Kidney (tissue), 14 donors: ENCODE results near the gene KCNJ14. TPM values are rescaled to one million over a fixed set of nuclear protein-coding genes. Genes with fewer than 3 reads are reported as not detected.

Experiments used
- DNase-seq, 5 donors: peaks; one replicate each; pipeline ENCODE4 v3.0.0-alpha.2; 2013 to 2020
- FAIRE-seq: peaks from 2 replicates; lab custom pipeline; 2012; peaks lifted over from hg19 to GRCh38; lab: Jason Lieb, UNC
- H3K27ac ChIP-seq, 2 donors: one replicate each; pipeline ENCODE4 v1.7.0; 2013; ENCODE audit warnings: low read depth in 2 of 2, low read length in 2 of 2, inconsistent platforms in 1 of 2
- H3K27me3 ChIP-seq: one replicate; pipeline ENCODE4 v1.7.1; 2013; ENCODE audit warnings: low read length, inconsistent platforms; ENCODE audit not compliant: control insufficient read depth, insufficient read depth
- H3K36me3 ChIP-seq, 3 donors: one replicate each; pipeline versions ENCODE4 v1.7.0 to v1.7.1; 2013; ENCODE audit warnings: low read length in 3 of 3, control low read depth in 1 of 3, inconsistent platforms in 1 of 3; ENCODE audit not compliant: insufficient read depth in 3 of 3, control insufficient read depth in 2 of 3
- H3K4me1 ChIP-seq, 3 donors: one replicate each; pipeline versions ENCODE4 v1.7.0 to v1.7.1; 2013; ENCODE audit warnings: low read length in 3 of 3, inconsistent platforms in 1 of 3, low read depth in 1 of 3; ENCODE audit not compliant: control insufficient read depth in 2 of 3, insufficient read depth in 2 of 3
- H3K4me3 ChIP-seq, 3 donors: one replicate each; pipeline versions ENCODE4 v1.7.0 to v1.8.1; 2013; ENCODE audit warnings: low read length in 3 of 3, control low read depth in 1 of 3, inconsistent platforms in 1 of 3
- H3K9ac ChIP-seq, 3 donors: one replicate each; pipeline versions ENCODE4 v1.7.0 to v1.7.1; 2013; ENCODE audit warnings: low read length in 3 of 3, control low read depth in 1 of 3, inconsistent platforms in 1 of 3
- H3K9me3 ChIP-seq, 3 donors: one replicate each; pipeline versions ENCODE4 v1.7.0 to v1.7.1; 2013; ENCODE audit warnings: low read length in 3 of 3, control low read depth in 1 of 3, inconsistent platforms in 1 of 3; ENCODE audit not compliant: control insufficient read depth in 2 of 3, insufficient read depth in 1 of 3
- intact Hi-C: fragments of 100-400 bp; cut with DNase I; formaldehyde crosslinking; loops from one replicate; pipeline ENCODE4 v1.11.1; 2022
- polyA plus RNA-seq: library from polyadenylated mRNA; stranded (reverse); fragments of 350-450 nt; fragmentation: Illumina TruSeq; extraction: RNeasy Lipid Tissue Mini Kit (QIAGEN cat#74804); gene quantifications from one replicate; pipeline ENCODE4 v1.2.3, GENCODE V29; 2014; ENCODE audit warnings: low read depth, low replicate concordance; ENCODE audit not compliant: insufficient read depth
- total RNA-seq: library from RNA; stranded (reverse); fragmentation: NEBNext Ultra II Directional; extraction: Animal tissue kit (Norgen Biotek cat#: 25700); gene quantifications from one replicate; pipeline ENCODE4 v1.2.1, GENCODE V29; 2021
- TF ChIP-seq, protein P1 (sequence below): IDR thresholded peaks from 3 replicates; pipeline ENCODE4 v1.5.1; 2012; ENCODE audit warnings: mild to moderate bottlenecking, moderate library complexity, borderline replicate concordance; ENCODE audit not compliant: insufficient read depth; ENCODE audit errors: extremely low read depth
- donor health status: control.
- donor health status: control.
- donor health status: control.
- donor health status: control.
- donor health status: control.
- donor health status: DM: yes; HTN: yes; CAD: no.
- donor health status: Normal renal cell carcinoma (clear cell type).

Gene KCNJ14
- total and polyA plus RNA-seq, 2 donors from 2014 or later, result 0.28 to 1.0 TPM

- TF ChIP-seq, protein P1, sequence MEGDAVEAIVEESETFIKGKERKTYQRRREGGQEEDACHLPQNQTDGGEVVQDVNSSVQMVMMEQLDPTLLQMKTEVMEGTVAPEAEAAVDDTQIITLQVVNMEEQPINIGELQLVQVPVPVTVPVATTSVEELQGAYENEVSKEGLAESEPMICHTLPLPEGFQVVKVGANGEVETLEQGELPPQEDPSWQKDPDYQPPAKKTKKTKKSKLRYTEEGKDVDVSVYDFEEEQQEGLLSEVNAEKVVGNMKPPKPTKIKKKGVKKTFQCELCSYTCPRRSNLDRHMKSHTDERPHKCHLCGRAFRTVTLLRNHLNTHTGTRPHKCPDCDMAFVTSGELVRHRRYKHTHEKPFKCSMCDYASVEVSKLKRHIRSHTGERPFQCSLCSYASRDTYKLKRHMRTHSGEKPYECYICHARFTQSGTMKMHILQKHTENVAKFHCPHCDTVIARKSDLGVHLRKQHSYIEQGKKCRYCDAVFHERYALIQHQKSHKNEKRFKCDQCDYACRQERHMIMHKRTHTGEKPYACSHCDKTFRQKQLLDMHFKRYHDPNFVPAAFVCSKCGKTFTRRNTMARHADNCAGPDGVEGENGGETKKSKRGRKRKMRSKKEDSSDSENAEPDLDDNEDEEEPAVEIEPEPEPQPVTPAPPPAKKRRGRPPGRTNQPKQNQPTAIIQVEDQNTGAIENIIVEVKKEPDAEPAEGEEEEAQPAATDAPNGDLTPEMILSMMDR, result no peak
- no peaks in the 10 kb centered on the region for H3K9me3 ChIP-seq
- no peaks in the 10 kb centered on the region for H3K36me3 ChIP-seq
- no peaks in the 10 kb centered on the region for H3K4me1 ChIP-seq
- no peak overlapping the region for H3K4me3 ChIP-seq
- intact Hi-C loops, result no loop called here
- H3K27ac ChIP-seq, result no peak overlapping the region
- DNase-seq (no peak), FAIRE-seq (no peak)
- H3K9ac ChIP-seq, result no peak overlapping the region
- no peaks in the 10 kb centered on the region for H3K27me3 ChIP-seq
These were observed 30.6 kb upstream of the KCNJ14 start for GRCh38 chr19:48424694-48425219.

DNA sequence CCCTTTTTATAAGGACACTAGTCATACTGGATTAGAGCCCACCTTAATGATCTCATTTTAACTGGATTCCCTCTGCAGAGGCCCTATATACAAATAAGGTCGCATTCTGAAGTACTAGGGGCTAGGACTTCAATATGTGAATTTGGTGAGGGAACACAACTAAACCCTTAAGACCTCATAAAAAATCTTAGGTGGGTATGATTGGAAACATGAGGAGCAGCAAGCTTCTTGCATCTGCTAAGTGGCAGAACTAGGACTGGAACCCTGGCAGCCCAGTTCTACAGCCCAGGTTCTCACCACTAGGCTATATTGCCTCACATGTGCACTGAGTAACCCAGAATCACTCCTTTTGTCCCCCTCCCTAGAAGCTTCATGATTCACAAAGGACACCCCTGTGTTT, 26.7 kb upstream of the KCNJ14 start:
- DNase-seq, result no peak
- FAIRE-seq, result no peak
- intact Hi-C loops, result no loop called here
- TF ChIP-seq, protein P1, result no peak
- H3K36me3 ChIP-seq, result no peaks in the 10 kb centered on the region
- no peak overlapping the region for H3K9ac ChIP-seq
- H3K4me1 ChIP-seq, result no peaks in the 10 kb centered on the region
- H3K4me3 ChIP-seq, result no peak overlapping the region
- no peak overlapping the region for H3K27ac ChIP-seq
- no peaks in the 10 kb centered on the region for H3K9me3 ChIP-seq
- no peaks in the 10 kb centered on the region for H3K27me3 ChIP-seq

- TF ChIP-seq, protein P1, result no peak
- H3K27ac ChIP-seq, result no peak overlapping the region
- H3K4me1 ChIP-seq, result no peaks in the 10 kb centered on the region
- H3K27me3 ChIP-seq, result no peaks in the 10 kb centered on the region
- DNase-seq (no peak), FAIRE-seq (no peak)
- no peak overlapping the region for H3K4me3 ChIP-seq
- H3K9ac ChIP-seq, result no peak overlapping the region
- no peaks in the 10 kb centered on the region for H3K9me3 ChIP-seq
- intact Hi-C loops, result no loop called here
- H3K36me3 ChIP-seq, result no peaks in the 10 kb centered on the region
These were observed 22.0 kb upstream of the KCNJ14 start for GRCh38 chr19:48433337-48433736.

GRCh38 chr19:48436586-48436985, 18.8 kb upstream of the KCNJ14 start:
- Histone ChIP-seq H3K4me3 (no peak overlapping the region), H3K9me3 (no peaks in the 10 kb centered on the region), H3K4me1 (no peaks in the 10 kb centered on the region), H3K9ac (no peak overlapping the region), H3K27ac (no peak overlapping the region), H3K36me3 (no peaks in the 10 kb centered on the region), H3K27me3 (peaks cover 2% of the 10 kb centered on the region)
- intact Hi-C loops, result no loop called here
- no peak for DNase-seq
- no peak for FAIRE-seq
- TF ChIP-seq, protein P1, result no peak
